AG09309 (cell line): ENCODE data around the gene RASGEF1B.

Source experiments
- DNase-seq: peaks from one replicate; pipeline ENCODE4 v3.0.0-alpha.2; 2010; ENCODE audit warnings: low read depth
- H3K4me3 ChIP-seq: 2 replicates; pipeline ENCODE4 v1.5.1; 2011; ENCODE audit warnings: mild to moderate bottlenecking, low read depth, low read length, moderate library complexity; ENCODE audit not compliant: control insufficient read depth
- TF ChIP-seq, protein P1 (sequence below): IDR thresholded peaks from 2 replicates; pipeline ENCODE4 v1.5.1; 2011; ENCODE audit warnings: mild to moderate bottlenecking, low read depth, low read length, inconsistent platforms; ENCODE audit not compliant: insufficient read depth, control insufficient read depth; ENCODE audit errors: missing control alignments

The RASGEF1B gene

DNA sequence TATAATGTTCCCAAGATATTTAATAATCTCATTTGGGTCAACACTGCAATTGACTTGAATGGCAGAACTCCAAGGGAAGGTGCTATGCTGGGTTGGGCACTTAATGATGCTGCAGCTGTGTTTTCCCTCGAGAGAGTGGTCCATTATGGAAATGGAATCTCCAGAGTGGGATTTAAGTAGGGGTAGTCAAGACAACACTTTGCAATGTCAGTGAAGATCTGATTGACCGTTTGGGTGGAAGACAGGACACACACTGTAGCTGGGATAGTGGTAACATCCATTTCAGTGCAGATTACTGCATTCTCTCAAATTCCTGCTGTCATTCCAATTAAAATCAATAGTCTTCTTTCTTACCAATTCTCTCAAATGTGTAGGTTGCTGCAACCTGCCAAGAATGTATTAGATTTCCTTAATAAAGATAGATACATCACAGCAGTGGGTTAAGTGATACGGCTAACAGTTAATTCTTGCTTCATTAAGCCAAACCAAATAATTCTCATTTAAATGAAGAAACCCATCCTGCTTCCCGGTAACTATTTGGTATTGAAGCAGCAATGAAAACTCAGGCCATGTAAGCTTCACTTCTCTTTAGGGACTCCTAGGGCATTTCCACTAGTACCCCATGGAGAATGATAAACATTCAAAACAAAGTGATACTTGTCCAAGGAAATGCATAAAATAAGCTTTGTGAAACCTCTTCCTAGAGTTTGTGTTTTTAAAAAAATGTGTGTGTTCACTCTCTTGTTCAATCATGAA lies 40.5 kb upstream of the RASGEF1B start:
- no peak for DNase-seq
- TF ChIP-seq, protein P1, sequence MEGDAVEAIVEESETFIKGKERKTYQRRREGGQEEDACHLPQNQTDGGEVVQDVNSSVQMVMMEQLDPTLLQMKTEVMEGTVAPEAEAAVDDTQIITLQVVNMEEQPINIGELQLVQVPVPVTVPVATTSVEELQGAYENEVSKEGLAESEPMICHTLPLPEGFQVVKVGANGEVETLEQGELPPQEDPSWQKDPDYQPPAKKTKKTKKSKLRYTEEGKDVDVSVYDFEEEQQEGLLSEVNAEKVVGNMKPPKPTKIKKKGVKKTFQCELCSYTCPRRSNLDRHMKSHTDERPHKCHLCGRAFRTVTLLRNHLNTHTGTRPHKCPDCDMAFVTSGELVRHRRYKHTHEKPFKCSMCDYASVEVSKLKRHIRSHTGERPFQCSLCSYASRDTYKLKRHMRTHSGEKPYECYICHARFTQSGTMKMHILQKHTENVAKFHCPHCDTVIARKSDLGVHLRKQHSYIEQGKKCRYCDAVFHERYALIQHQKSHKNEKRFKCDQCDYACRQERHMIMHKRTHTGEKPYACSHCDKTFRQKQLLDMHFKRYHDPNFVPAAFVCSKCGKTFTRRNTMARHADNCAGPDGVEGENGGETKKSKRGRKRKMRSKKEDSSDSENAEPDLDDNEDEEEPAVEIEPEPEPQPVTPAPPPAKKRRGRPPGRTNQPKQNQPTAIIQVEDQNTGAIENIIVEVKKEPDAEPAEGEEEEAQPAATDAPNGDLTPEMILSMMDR: no peak
- H3K4me3 ChIP-seq: no peak overlapping the region

- no peak overlapping the region for H3K4me3 ChIP-seq
- no peak for DNase-seq
- TF ChIP-seq, protein P1: no peak
Measured at GRCh38 chr4:81510643-81511178, 39.0 kb upstream of the RASGEF1B start.

DNA sequence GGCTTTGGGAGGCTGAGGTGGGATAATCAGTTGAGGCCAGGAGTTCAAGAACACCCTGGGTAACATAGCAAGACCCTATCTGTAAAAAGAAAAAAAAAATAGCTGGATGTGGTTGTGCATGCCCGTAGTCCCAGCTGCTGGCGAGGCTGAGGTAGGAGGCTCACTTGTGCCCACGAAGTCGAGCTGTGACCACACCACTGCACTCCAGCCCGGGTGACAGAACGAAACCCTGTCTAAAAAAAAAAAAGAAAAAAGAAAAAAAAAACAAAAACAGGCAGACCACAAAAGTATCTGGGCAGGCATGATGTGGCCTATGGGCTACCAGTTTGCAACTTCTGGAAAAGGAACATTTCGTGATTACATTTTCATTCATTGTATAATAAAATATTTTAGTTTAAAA lies 38.1 kb upstream of the RASGEF1B start:
- TF ChIP-seq, protein P1: no peak
- DNase-seq: no peak
- no peak overlapping the region for H3K4me3 ChIP-seq

DNA sequence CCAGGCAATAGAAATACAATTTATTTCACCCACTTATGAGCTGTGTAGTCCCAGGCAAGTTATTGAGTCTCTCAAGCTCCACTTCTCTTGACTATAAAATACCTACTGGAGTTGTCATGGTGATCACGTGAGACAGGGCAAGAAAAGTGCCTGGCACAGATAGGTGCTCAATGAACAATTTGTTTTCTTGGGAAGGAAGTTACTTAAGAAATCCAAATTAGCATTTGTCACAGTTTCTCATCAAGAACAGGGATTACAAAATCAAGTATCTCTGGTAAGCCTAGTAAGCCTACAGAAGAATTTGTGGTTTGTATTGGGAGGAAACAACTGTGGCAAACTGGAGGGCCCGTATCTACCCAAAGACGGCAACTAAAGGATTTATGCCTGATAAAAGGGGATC lies 37.5 kb upstream of the RASGEF1B start:
- DNase-seq: no peak
- TF ChIP-seq, protein P1: no peak

GRCh38 chr4:81508411-81509185 lies 36.9 kb upstream of the RASGEF1B start:
- TF ChIP-seq, protein P1: no peak
- no peak for DNase-seq
- H3K4me3 ChIP-seq: no peak overlapping the region

More for the DNA sequence above, 37.5 kb upstream of the RASGEF1B start:
- no peak overlapping the region for H3K4me3 ChIP-seq

GRCh38 chr4:81507530-81507929 lies 35.8 kb upstream of the RASGEF1B start:
- DNase-seq: no peak
- H3K4me3 ChIP-seq: no peak overlapping the region
- TF ChIP-seq, protein P1: no peak
